H1 (cell line): Measurements from ENCODE around the gene UBR3. TPM values are rescaled to one million over a fixed set of nuclear protein-coding genes. Genes with fewer than 3 reads are reported as not detected.

ENCODE experiments used
- CTCF ChIA-PET: fragments of 300-600 bp; sonication (Branson Sonifier 250); formaldehyde crosslinking; loops from one replicate; lab custom pipeline; 2021; ENCODE audit not compliant: partially characterized antibody; lab: Charles Lee
- POLR2A ChIA-PET: fragments of 300-600 bp; sonication (Branson Sonifier 250); formaldehyde crosslinking; loops from one replicate; lab custom pipeline; 2021; ENCODE audit warnings: inconsistent platforms; ENCODE audit not compliant: partially characterized antibody; lab: Charles Lee
- DNase-seq, 2 experiments: peaks; one replicate each; pipeline versions ENCODE4 v3.0.0 to v3.0.0-alpha.2; 2010 to 2022; ENCODE audit warnings: low spot score in 2 of 2, low read depth in 1 of 2, mixed read lengths in 1 of 2
- FAIRE-seq: peaks from 2 replicates; lab custom pipeline; 2011; peaks lifted over from hg19 to GRCh38; lab: Jason Lieb, UNC
- H2AFZ ChIP-seq: 2 replicates; pipeline ENCODE4 v1.8.1; 2012; ENCODE audit warnings: low read length, inconsistent platforms
- H2AK5ac ChIP-seq: 2 replicates; pipeline ENCODE4 v1.6.1; 2013; ENCODE audit warnings: low read depth, low read length
- H2BK120ac ChIP-seq: replicated peaks from 2 replicates; pipeline ENCODE3; 2013; ENCODE audit warnings: low read depth, low read length, inconsistent platforms
- H2BK12ac ChIP-seq: 2 replicates; pipeline ENCODE4 v1.6.1; 2013; ENCODE audit warnings: low read depth, low read length
- H2BK15ac ChIP-seq: 2 replicates; pipeline ENCODE4 v1.6.1; 2013; ENCODE audit warnings: low read length
- H2BK20ac ChIP-seq: 2 replicates; pipeline ENCODE4 v1.6.1; 2013; ENCODE audit warnings: low read length
- H2BK5ac ChIP-seq: 2 replicates; pipeline ENCODE4 v1.6.1; 2013; ENCODE audit warnings: low read depth, low read length
- H3K14ac ChIP-seq: 2 replicates; pipeline ENCODE4 v1.6.1; 2013; ENCODE audit warnings: inconsistent platforms; ENCODE audit not compliant: insufficient read length
- H3K18ac ChIP-seq: 2 replicates; pipeline ENCODE4 v1.6.1; 2013; ENCODE audit warnings: low read length; ENCODE audit errors: extremely low read depth
- H3K23ac ChIP-seq: 2 replicates; pipeline ENCODE4 v1.6.1; 2013; ENCODE audit warnings: inconsistent platforms; ENCODE audit not compliant: insufficient read length
- H3K23me2 ChIP-seq: 2 replicates; pipeline ENCODE4 v1.6.1; 2013; ENCODE audit warnings: low read depth, low read length
- H3K27ac ChIP-seq: 2 replicates; pipeline ENCODE4 v1.6.1; 2011; ENCODE audit warnings: low read depth, low read length, inconsistent platforms
- H3K27me3 ChIP-seq, 4 experiments: replicated peaks in 1 of 4; 1 replicate in 1 of 4; 2 replicates in 3 of 4; pipeline versions ENCODE4 v1.6.1 to v1.8.1; 2011 to 2013; ENCODE audit warnings: low read length in 3 of 4, mild to moderate bottlenecking in 3 of 4, inconsistent platforms in 2 of 4, mixed read lengths in 2 of 4, moderate library complexity in 1 of 4; ENCODE audit not compliant: control insufficient read depth in 3 of 4, insufficient read depth in 3 of 4; ENCODE audit errors: extremely low read depth in 1 of 4
- H3K36me3 ChIP-seq, 4 experiments: 2 replicates each; pipeline versions ENCODE4 v1.6.1 to v1.8.1; 2011 to 2013; ENCODE audit warnings: mild to moderate bottlenecking in 4 of 4, low read length in 3 of 4, moderate library complexity in 2 of 4, control low read depth in 1 of 4, inconsistent platforms in 1 of 4; ENCODE audit not compliant: insufficient read depth in 4 of 4, control insufficient read depth in 2 of 4
- H3K4ac ChIP-seq: replicated peaks from 2 replicates; pipeline ENCODE3; 2013; ENCODE audit warnings: low read length, low read depth, mixed read lengths, inconsistent platforms; ENCODE audit not compliant: insufficient read length
- H3K4me1 ChIP-seq, 4 experiments: replicated peaks in 1 of 4; 1 replicate in 1 of 4; 2 replicates in 3 of 4; pipeline versions ENCODE4 v1.6.1 to v1.8.1; 2011 to 2013; ENCODE audit warnings: low read length in 3 of 4, inconsistent platforms in 2 of 4, mixed read lengths in 1 of 4; ENCODE audit not compliant: insufficient read depth in 4 of 4, control insufficient read depth in 3 of 4
- H3K4me2 ChIP-seq, 2 experiments: 2 replicates each; pipeline versions ENCODE4 v1.6.1 to v1.8.1; 2011 to 2013; ENCODE audit warnings: low read depth in 2 of 2, low read length in 2 of 2, control low read depth in 1 of 2, inconsistent platforms in 1 of 2, mild to moderate bottlenecking in 1 of 2; ENCODE audit not compliant: insufficient read depth in 1 of 2
- H3K4me3 ChIP-seq, 4 experiments: fragments of 200-600, 300-600 bp in 1 of 4; sonication (generic), shearing (Covaris generic), sonication (Bioruptor Twin) in 1 of 4; 2 replicates each; pipeline versions ENCODE4 v1.5.1 to v1.8.1; 2011 to 2016; ENCODE audit warnings: low read length in 4 of 4, low read depth in 3 of 4, control low read depth in 2 of 4, inconsistent platforms in 2 of 4, mild to moderate bottlenecking in 2 of 4, mixed read lengths in 1 of 4, moderate library complexity in 1 of 4; ENCODE audit not compliant: insufficient read depth in 2 of 4; ENCODE audit errors: extremely low read depth in 1 of 4
- H3K56ac ChIP-seq: replicated peaks from 2 replicates; pipeline ENCODE3; 2013; ENCODE audit warnings: low read depth, mild to moderate bottlenecking, mixed read lengths, low read length, inconsistent platforms; ENCODE audit not compliant: insufficient read length
- H3K79me1 ChIP-seq: 2 replicates; pipeline ENCODE4 v1.6.1; 2013; ENCODE audit warnings: low read depth, low read length, control low read depth
- H3K79me2 ChIP-seq, 2 experiments: 2 replicates each; pipeline versions ENCODE4 v1.6.1 to v1.8.1; 2012 to 2013; ENCODE audit warnings: low read length in 2 of 2, mild to moderate bottlenecking in 2 of 2, inconsistent platforms in 1 of 2; ENCODE audit not compliant: insufficient read depth in 2 of 2, control insufficient read depth in 1 of 2
- H3K9ac ChIP-seq, 4 experiments: replicated peaks in 1 of 4; 1 replicate in 1 of 4; 2 replicates in 3 of 4; pipeline versions ENCODE4 v1.6.1 to v1.8.1; 2011 to 2013; ENCODE audit warnings: low read depth in 3 of 4, low read length in 3 of 4, control low read depth in 2 of 4, mild to moderate bottlenecking in 2 of 4, moderate library complexity in 2 of 4, inconsistent platforms in 1 of 4; ENCODE audit errors: extremely low read depth in 1 of 4
- H3K9me3 ChIP-seq, 2 experiments: 2 replicates each; pipeline versions ENCODE4 v1.6.1 to v1.8.1; 2012 to 2013; ENCODE audit warnings: mild to moderate bottlenecking in 2 of 2, moderate library complexity in 2 of 2, control low read depth in 1 of 2, inconsistent platforms in 1 of 2, low read depth in 1 of 2, low read length in 1 of 2, mixed read lengths in 1 of 2; ENCODE audit not compliant: insufficient read depth in 2 of 2
- H4K20me1 ChIP-seq, 2 experiments: replicated peaks in 1 of 2; 2 replicates each; pipeline versions ENCODE3 to v1.8.1; 2011 to 2013; ENCODE audit warnings: inconsistent platforms in 2 of 2, low read length in 2 of 2, mild to moderate bottlenecking in 1 of 2; ENCODE audit not compliant: insufficient read depth in 2 of 2, control insufficient read depth in 1 of 2
- H4K5ac ChIP-seq: 2 replicates; pipeline ENCODE4 v1.6.1; 2013; ENCODE audit warnings: low read length, low read depth, mixed read lengths, inconsistent platforms; ENCODE audit not compliant: insufficient read length
- H4K8ac ChIP-seq: 2 replicates; pipeline ENCODE4 v1.8.0; 2013; ENCODE audit warnings: mild to moderate bottlenecking, moderate library complexity, low read length, inconsistent platforms; ENCODE audit not compliant: insufficient read depth; ENCODE audit errors: extremely low read depth
- H4K91ac ChIP-seq: replicated peaks from 2 replicates; pipeline ENCODE3; 2013; ENCODE audit warnings: low read length, mixed read lengths, inconsistent platforms; ENCODE audit not compliant: insufficient read length
- BRCA1 ChIP-seq: IDR thresholded peaks from 2 replicates; pipeline ENCODE4 v1.6.1; 2012; ENCODE audit warnings: low read depth, low read length, improper control_type of control experiment
- CHD2 ChIP-seq: IDR thresholded peaks from 2 replicates; pipeline ENCODE4 v1.6.1; 2012; ENCODE audit warnings: low read length, improper control_type of control experiment
- CREB1 ChIP-seq: IDR thresholded peaks from 2 replicates; pipeline ENCODE4 v1.6.1; 2012; ENCODE audit warnings: inconsistent platforms
- FOSL1 ChIP-seq: IDR thresholded peaks from 2 replicates; pipeline ENCODE4 v1.6.1; 2011; ENCODE audit warnings: mild to moderate bottlenecking, low read depth, low read length, moderate library complexity; ENCODE audit not compliant: insufficient read depth
- JUND ChIP-seq: IDR thresholded peaks from 2 replicates; pipeline ENCODE4 v1.6.1; 2011; ENCODE audit warnings: mild to moderate bottlenecking, improper control_type of control experiment, low read length
- MAFK ChIP-seq: IDR thresholded peaks from 2 replicates; pipeline ENCODE4 v1.6.1; 2012; ENCODE audit warnings: low read depth, mild to moderate bottlenecking, improper control_type of control experiment, low read length
- TAF1 ChIP-seq: IDR thresholded peaks from 2 replicates; pipeline ENCODE4 v1.6.1; 2011; ENCODE audit warnings: mild to moderate bottlenecking, low read depth, low read length
- ZNF274 ChIP-seq: IDR thresholded peaks from 2 replicates; pipeline ENCODE4 v1.7.0; 2012; ENCODE audit warnings: low read length, borderline replicate concordance; ENCODE audit errors: extremely low read depth
- WGBS, 2 experiments: shearing (Covaris generic) in 1 of 2; methylation state at CpG; one replicate each; pipeline versions ENCODE4 v1.1.6 to v1.1.7; 2013 to 2015; ENCODE audit warnings: low lambda C conversion rate in 2 of 2, mixed read lengths in 2 of 2, inconsistent platforms in 1 of 2, low coverage in 1 of 2, missing lambda C conversion rate in 1 of 2; ENCODE audit not compliant: insufficient replicate concordance in 2 of 2, insufficient coverage in 1 of 2, insufficient read length in 1 of 2; ENCODE audit errors: extremely low coverage in 1 of 2, missing lambda C conversion rate in 1 of 2; 5-methylcytosine and 5-hydroxymethylcytosine counted together
- polyA plus RNA-seq, 7 experiments: library from polyadenylated mRNA; depleted of rRNA in 3 of 7; stranded (reverse) in 5 of 7; unstranded in 2 of 7; fragments of >200 nt in 5 of 7; fragments of 200-250 nt in 2 of 7; gene quantifications; 1 replicate in 5 of 7; 2 replicates in 1 of 7; 4 replicates in 1 of 7; pipeline versions ENCODE4 v1.2.1 to v1.2.3, GENCODE V29; 2011 to 2013; ENCODE audit warnings: missing spikeins in 2 of 7, mixed read lengths in 2 of 7
- total RNA-seq: library from RNA; stranded (reverse); fragmentation: NEBNext Ultra II Directional; extraction: Animal tissue kit (Norgen Biotek cat#: 25700); gene quantifications from 2 replicates; pipeline ENCODE4 v1.2.1, GENCODE V29; 2021
- TF ChIP-seq, protein P1 (sequence below): IDR thresholded peaks from 2 replicates; pipeline ENCODE4 v1.6.1; 2012; ENCODE audit warnings: inconsistent platforms

Gene UBR3
- total and polyA plus RNA-seq, 2 of the 8 experiments (the other 6 are each of a cell fraction or from before 2014, with no cell fraction given), result 3.7 to 17.7 TPM

DNA sequence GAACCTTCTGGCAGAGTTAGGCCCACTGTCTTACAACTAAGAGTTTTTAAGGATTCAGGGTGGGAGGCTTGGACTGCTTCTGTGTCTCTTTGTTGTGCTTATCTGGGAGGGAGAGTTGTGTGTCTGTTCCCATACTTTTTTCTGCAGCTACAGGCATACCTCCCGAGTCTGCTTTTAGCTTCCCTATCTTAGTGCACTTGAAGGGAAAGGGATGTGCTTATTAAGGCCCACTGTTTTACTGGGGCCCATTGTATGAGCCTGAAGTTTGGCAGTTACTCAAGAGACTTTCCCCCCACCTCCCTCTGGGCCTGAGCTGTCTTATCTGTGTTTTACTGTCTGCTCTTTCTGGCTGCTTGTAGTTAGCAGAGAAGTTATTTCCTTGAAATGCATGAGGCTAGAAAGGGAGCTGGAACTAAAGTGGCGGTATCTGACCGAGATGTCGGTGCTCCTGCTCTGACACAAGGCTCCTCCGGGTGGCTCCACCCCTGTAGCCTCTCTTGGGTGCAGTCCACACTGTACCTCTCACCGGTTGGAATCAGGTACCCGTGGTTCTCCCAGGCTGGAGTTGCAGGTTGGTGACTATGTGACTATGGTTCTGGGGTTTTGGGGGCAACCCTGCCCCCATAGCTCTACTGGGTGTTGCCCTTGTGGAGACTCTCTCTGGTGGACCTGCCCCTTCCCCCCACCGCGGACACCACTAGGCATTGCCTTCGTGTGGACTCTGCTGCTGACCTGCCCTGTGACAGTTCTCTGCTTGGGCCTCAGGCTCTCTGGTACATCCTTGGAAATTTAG is 12.9 kb downstream of the UBR3 start:
- DNase-seq, result no peak
- H3K36me3 ChIP-seq, result peaks cover 0 to 3% (median 0%) of the 10 kb centered on the region in 4 experiments; a peak in 1 of 8 replicates
- peaks cover 0 to 23% of the 10 kb centered on the region in 2 experiments; a peak in 1 of 4 replicates for H3K79me2 ChIP-seq

More for the DNA sequence above, 12.9 kb downstream of the UBR3 start:
- no peak for TF ChIP-seq JUND
- no peak for TF ChIP-seq BRCA1
- TF ChIP-seq FOSL1, result no peak
- TF ChIP-seq ZNF274, result no peak
- TF ChIP-seq CHD2, result no peak
- TF ChIP-seq CREB1, result no peak
- TF ChIP-seq, protein P1, sequence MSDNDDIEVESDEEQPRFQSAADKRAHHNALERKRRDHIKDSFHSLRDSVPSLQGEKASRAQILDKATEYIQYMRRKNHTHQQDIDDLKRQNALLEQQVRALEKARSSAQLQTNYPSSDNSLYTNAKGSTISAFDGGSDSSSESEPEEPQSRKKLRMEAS, result no peak
- no peak for TF ChIP-seq TAF1
- no peak for TF ChIP-seq MAFK
- no peak overlapping the region for H3K27ac ChIP-seq
- H3K27me3 ChIP-seq, result no peaks in the 10 kb centered on the region
- H3K18ac ChIP-seq, result no peak overlapping the region
- H4K91ac ChIP-seq, result no peak overlapping the region
- H3K4me2 ChIP-seq, result no peak overlapping the region
- no peak overlapping the region for H3K4me3 ChIP-seq
- H2BK20ac ChIP-seq, result no peak overlapping the region
- H3K4ac ChIP-seq, result no peak overlapping the region
- H2BK12ac ChIP-seq, result no peak overlapping the region
- no peak overlapping the region for H3K14ac ChIP-seq
- POLR2A ChIA-PET, result interaction anchor here (2.9 kb wide), 1 partner anchor 12 kb away, joined by 7 read pairs; the partner anchor contains the start of gene UBR3
- H2AFZ ChIP-seq, result no peak overlapping the region
- H3K9ac ChIP-seq, result no peak overlapping the region
- H2BK120ac ChIP-seq, result no peak overlapping the region
- no peaks in the 10 kb centered on the region for H3K9me3 ChIP-seq
- H4K8ac ChIP-seq, result no peak overlapping the region
- H3K56ac ChIP-seq, result no peak overlapping the region
- FAIRE-seq, result no peak
- no peak overlapping the region for H2AK5ac ChIP-seq
- WGBS, 2 experiments, result 84% methylated on average over 10 of the region's 10 CpGs; no CpG with 5 or more reads in 1 of the 2 experiments
- no peaks in the 10 kb centered on the region for H3K23me2 ChIP-seq
- no peaks in the 10 kb centered on the region for H3K79me1 ChIP-seq
- H4K5ac ChIP-seq, result no peak overlapping the region
- H3K23ac ChIP-seq, result no peak overlapping the region
- CTCF ChIA-PET, result interaction anchor here (1.1 to 2.3 kb wide), 2 partner anchors 12 to 24 kb away, joined by 3 to 9 read pairs; partner anchors contain the start of gene UBR3
- no peak overlapping the region for H2BK15ac ChIP-seq
- H3K4me1 ChIP-seq, result no peaks in the 10 kb centered on the region
- no peaks in the 10 kb centered on the region for H4K20me1 ChIP-seq
- H2BK5ac ChIP-seq, result no peak overlapping the region
